ENCODE data around the gene MPDZ. TPM values are rescaled to one million over a fixed set of nuclear protein-coding genes. Genes with fewer than 3 reads are reported as not detected.

Gene MPDZ, protein sequence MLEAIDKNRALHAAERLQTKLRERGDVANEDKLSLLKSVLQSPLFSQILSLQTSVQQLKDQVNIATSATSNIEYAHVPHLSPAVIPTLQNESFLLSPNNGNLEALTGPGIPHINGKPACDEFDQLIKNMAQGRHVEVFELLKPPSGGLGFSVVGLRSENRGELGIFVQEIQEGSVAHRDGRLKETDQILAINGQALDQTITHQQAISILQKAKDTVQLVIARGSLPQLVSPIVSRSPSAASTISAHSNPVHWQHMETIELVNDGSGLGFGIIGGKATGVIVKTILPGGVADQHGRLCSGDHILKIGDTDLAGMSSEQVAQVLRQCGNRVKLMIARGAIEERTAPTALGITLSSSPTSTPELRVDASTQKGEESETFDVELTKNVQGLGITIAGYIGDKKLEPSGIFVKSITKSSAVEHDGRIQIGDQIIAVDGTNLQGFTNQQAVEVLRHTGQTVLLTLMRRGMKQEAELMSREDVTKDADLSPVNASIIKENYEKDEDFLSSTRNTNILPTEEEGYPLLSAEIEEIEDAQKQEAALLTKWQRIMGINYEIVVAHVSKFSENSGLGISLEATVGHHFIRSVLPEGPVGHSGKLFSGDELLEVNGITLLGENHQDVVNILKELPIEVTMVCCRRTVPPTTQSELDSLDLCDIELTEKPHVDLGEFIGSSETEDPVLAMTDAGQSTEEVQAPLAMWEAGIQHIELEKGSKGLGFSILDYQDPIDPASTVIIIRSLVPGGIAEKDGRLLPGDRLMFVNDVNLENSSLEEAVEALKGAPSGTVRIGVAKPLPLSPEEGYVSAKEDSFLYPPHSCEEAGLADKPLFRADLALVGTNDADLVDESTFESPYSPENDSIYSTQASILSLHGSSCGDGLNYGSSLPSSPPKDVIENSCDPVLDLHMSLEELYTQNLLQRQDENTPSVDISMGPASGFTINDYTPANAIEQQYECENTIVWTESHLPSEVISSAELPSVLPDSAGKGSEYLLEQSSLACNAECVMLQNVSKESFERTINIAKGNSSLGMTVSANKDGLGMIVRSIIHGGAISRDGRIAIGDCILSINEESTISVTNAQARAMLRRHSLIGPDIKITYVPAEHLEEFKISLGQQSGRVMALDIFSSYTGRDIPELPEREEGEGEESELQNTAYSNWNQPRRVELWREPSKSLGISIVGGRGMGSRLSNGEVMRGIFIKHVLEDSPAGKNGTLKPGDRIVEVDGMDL (N-terminal part only)
- total RNA-seq: 2.2 TPM

DNA sequence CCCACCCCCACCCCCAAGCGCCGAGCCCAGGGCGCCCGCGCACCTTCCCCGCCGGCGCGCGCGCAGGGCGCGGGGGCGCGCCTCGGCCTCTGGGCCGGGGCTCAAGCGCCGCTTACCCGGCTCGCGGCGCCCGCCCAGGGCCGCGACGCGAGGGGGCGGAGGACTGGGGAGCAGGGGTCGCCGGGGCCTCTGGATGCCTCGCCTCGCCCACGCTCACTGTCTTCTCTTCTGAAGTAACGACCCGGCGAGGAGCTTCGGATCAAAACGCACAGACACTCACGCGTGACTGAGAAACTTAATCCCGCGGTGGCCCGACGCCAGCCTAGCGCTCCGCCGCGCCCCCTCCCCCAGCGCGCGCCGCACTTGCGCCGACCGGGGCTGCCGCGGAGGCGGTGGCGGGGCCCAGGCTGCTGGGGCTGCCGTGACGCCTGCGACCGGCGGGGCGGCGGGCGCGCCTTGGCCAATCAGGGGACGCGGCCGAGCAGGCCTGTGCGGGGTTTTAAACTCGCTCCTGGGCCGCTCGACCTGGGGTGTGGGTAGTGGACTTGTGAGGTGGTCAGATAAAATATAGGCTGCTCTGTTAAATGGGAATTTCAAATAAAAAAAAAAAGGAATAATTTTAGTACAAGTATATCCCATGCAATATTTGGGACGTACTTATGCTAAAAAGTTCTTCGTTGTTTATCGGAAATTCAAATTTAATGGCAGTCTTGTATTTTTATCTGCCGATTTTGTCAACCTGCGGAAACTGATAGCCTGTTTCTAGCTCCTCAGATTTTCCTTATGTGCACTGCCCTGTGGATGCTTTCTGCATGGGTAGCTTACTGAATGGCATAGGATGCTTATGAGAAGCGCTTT lies at the start of gene MPDZ:
Gene MPDZ (minus strand): TSS at position 409 of the 858 bp plus-strand sequence. CDS start 29,377 bp downstream, outside the sequence.
- peak; percentile 48 for ATAC-seq

DNA sequence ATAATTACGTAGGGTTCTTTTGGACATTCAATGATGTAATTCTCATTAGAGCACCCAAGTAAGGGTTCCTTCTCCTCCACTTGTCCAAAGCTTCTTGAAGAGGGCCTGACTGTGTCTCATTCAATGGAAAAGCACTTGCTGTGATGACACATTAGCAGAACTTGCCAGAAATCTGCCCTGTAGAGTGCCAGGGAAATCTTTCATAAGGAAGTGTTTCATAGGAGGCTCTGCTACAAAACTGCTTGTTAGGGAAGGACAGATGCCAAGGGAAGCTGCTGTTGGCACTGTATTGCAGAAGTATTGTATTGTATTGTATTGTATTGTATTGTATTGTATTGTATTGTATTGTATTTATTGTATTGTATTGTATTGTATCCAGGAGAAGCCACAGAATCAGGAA lies 45.5 kb upstream of the MPDZ start:
- ATAC-seq: no peak

DNA sequence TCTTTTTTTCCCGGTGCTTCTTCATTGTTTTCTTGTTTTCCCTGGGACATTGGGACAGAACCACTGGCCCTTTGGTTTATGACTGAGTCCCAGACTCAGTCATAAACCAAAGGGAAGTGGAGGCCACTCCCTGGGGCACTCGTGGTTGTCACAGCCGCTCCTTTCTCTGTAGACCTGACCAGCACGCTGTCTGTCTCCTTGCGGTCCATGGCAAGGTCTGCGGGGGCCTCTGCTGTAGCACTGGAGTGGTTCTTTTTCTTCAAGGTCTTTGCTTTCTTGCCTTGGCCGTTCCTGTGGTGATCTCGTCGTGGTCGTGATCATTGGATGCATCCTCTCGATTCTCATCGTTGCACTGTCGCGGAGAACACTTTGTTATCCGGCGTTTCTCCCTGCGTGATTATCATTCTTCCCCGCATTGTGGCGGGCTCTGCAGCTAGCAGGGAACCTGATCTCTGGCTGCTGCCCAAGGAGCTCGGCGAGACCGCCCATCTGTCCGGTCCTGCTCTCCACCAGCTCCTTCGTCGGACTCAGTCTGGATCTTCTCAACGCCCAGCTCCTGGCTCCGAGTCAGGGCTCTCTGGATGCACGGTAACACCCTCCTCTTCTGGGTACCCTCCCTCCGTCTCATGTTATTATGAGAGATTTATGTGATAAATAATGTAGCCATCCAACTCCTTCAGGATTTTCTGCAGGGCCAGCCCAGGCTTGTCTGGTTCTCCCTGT lies 43.5 kb upstream of the MPDZ start:
- no peak for ATAC-seq

DNA sequence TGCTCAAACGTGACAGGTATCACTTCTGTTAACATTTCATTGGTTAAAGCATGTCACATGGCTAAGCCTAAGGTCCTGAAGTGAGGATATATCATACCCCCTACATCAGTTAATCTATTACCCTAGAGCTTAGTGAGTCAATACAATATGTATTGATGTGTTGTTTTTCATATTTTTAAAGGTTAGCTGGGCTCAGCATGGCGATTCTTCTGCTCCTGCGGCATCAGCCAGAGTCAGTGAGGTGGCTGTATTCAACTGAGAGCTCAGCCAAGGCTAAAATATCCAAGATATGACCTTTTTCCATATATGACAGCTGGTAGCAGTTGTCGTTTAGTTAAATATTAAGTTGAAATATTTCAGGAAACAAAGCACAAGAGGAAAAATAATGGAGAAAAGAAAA lies 38.5 kb upstream of the MPDZ start:
- ATAC-seq: no peak

DNA sequence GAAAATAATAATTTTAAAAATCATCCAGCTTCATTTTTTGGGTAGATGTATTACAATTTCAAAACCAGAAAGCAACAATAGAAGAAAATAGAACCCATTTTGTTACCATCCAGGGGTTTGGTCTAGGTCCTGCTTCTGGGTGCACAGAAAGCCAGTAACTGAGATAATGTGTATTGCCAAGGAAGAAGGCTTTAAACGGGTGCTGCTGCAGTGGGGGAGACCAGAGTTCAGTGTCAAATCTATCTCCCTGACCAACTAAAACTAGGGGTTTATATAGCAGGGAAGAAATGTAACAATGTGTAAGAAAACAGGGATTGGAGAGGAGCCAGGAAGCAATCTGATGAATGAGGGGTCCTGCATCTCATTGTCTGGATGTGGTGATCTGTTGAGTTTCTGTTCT lies 17.5 kb upstream of the MPDZ start:
- no peak for ATAC-seq

DNA sequence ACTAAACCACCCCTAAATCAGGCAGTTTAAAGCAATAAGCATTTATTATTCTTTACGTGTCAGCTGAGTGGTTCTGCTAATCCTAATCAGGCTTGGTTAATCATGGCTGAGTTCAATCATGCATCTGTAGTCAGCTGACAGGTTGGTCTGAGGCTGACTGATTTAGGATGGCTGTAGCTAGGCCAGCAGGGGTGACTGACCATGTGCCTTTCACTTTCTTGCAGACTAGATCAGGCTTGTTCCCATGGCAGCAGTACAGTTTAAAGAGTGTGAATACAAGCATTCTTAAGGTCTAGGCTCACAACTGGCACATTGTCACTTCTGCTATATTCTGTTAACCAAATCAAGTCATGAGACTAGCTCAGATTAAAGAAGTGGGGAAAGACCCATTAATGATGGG lies 16.1 kb upstream of the MPDZ start:
- ATAC-seq: no peak

DNA sequence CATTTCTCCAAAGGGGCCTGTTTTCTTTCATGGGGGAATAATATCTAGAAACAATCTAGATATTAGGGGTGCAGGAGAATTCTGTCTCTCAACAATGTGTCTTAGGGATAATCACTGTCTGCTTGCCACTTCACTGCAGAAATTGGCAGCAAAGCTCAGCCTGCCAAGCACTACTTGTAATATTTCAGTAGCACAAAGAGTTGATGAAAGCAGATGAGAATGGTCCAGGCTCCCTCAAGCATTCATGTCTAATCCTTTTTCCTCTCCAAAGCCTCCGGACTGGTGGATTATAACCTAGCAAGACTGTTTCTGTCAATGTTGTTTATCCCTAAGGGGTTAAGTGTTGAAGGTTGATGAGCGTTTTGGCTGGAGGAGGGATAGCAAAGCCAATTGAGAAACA lies 13.3 kb upstream of the MPDZ start:
- no peak for ATAC-seq

DNA sequence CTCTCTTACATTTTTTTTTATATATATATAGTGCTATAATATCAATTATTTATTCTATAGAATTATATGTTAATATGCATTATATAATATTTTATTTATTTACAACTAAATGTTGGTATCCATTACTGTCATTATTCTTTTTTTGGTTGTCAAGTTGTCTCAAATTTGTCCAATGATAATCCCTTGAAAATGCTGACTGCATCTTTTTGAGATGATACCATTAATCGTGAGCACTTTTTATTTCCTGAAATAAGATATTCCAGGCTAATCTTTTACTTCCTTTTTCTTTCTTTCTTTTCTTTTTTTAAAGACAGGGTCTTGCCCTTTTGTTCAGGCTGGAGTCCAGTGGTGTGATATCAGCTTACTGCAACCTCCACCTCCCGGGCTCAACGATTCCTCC lies 12.7 kb upstream of the MPDZ start:
- ATAC-seq: no peak

DNA sequence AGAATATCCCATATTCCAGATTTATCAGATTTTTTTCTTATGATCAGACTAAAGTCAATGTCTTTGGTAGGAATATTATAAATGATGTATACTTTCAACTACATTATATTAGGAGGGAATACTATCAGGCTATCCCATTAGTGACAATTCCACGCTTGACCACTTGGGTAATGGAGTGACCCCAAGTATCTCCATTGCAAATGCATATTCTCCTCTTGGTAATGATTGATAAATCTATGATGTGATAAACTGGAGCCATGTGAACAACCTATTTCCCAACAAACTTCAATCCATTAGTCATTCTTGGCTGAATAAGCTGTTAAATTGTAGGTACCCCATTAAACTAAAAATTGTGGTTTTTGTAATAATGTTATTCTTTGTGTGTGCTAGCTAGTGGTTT lies 12.2 kb upstream of the MPDZ start:
- ATAC-seq: no peak

DNA sequence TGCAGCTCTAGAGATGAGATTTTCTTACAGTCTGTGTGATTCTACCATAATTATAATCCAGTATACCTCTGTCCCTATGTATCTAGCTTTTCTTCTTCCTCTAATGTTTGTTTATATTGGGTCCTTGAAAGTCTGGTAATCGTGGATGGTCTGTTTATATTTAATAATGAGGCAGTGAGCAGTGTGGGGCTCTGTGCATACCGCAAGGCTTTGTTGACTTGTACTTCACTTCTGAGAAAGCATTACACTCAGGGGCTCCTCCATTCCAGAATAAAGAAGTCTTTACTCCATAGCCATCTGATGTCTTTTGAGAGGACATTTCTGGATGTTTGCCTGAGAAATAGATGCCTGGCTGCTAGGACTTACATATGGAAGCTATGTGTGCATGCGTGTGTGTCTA lies 4.5 kb upstream of the MPDZ start:
- ATAC-seq: no peak

DNA sequence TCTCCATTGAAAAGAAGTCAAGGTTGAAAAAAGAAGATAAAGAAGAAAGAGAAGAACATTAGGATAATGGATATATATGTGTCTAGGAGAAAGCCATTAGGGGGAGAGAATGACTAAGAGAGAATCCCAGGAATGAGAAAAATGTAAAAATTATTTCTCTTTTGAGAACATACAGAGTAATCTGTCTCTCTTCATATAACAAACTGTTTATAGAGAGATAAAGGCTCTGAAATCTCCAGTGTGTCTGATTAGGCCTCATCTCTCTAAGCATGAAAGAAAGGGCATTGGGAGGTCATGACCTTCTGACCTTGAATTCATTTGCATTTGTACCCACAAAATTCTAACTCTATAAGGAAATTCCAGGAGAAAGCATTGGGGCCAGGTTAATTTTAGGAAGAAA lies 3.5 kb upstream of the MPDZ start:
- ATAC-seq: no peak

DNA sequence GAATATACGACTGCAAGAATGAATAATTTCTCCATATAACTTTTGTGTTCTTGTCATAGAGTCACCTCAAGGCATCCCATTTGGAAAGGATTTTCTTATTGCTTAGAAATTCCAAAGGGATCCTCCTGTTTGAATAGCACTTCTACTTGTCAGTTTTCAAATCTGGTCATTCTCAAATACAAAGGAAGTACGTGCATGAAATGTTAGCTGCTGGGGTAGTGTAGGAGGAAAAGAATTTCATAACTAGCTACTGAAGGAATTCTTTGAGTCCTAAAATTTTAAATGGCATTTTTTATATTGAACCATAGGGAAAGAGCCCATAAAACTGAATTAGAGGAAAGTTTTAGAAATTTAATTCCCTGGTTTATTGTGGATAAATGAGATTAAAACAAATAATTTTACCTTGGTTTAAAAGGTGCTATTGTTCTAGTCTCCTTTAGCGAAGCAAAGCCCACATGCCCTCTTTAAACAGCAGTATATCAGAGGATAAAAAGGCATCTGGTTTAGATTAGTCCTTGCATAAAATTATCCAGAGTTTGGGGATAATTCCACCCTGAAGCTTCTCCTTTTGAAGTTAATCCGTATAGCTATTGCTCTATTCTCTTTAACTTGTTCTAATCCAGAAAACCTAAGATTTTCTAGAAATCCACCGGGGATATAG lies 2.0 kb upstream of the MPDZ start:
- ATAC-seq: no peak

DNA sequence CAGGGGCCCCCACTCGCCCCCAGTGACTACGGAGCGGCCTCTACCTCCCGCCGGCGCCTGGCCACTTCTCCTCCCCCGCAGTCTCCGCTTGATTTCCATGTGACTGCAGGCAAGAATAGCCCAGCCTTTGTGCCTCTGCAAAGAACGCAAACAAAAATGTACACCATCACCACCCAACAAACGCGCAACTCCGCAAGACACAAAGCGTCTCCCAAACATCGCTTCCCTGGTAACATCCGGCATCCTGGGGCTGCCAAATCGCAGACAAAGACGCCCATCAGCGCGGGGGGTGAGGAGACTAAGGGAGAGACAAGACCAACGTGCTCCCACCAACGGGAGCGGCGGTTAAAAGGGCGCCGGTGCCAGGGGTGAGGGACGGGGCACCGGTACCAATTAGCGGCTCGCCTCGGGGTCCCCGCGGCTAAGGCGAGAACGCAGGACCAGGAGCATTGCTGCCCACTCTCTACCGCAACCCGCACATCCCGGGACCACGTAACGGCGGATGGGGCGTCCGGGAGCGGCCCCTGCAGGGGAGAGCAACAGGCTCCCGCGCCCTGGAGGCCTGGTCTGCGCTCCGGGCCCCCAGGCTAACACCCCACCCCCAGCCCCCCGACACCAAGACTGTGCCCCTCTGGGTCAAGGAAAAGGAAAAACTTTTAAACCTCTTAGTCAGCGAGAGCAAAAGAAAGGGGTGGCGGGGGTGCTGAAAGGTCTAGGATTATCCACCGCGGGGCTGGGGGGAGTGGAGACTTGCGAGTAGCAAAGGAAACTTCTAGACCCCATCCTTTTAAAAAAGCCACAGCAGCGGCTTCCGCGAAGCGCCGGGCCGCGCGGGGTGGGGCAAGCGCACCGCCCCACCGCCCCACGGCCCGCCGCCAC lies 885 bp downstream of the MPDZ start:
- peak; percentile 31 for ATAC-seq

DNA sequence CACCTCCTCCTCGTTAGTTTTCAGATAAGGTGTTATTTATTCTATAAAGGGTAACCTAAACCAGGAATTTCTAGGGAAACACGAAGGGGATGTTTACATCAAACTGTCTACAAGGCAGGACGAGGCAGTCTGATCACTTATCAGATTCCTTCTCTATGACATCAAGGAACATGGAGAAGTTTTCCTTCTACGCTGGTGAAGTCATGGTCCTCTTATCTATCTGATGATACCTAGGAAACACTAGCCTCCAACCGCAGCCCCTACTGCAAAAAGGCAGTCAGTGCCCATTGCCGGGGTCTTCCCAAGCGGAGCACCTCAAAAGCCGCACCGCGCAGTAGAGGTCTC lies 1.5 kb downstream of the MPDZ start:
- ATAC-seq: no peak

DNA sequence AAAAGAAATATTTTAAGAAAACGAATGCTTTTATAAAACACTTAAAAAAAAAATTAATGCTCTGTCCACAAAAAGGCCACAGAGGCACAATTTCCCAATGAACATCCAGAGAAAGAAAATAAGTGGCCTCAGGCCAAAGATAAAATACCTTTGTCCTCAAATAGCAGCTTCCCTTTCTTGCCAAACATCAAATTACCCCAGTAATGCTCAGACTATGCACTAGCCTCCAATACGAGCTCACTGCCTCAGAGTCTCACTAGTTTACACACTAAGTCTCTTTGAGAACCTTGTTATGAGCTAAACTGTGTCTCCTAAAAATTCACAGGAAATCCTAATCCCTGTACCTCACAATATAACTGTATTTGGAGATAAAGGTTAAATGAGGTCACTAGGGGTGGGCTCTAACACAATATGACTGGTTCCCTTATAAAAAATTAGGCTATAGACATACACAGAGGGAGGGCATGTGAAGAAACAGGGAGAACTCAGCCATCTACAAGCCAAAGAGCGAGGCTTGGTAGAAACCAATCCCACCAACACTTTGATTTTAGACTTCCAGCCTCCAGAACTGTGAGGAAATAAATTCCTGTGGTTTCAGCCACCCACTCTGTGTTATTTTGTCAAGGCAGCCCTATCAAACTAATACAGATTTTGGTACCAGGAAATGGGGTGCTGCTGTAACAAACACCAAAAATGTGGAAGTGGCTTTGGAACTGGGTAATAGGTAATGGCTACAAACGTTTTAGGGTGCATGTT lies 4.4 kb downstream of the MPDZ start:
- ATAC-seq: no peak

DNA sequence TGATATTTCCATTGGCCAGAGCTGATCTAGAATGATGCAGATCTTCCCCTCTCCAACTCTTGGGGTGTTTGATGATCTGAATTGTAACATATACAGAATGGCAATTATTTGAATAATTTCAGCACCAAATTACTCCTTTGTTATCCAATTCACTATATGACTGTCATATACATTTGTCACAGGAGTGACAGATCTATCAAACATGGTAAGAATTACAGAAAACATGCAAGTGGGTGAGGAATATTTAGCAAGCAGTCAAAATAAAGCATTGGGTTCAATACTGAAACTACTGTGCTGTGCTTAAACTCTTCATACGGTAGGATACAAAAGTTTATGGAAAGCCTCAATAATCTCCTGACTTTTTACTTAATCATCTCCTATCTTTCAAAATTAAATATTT lies 8.8 kb downstream of the MPDZ start:
- no peak for ATAC-seq

DNA sequence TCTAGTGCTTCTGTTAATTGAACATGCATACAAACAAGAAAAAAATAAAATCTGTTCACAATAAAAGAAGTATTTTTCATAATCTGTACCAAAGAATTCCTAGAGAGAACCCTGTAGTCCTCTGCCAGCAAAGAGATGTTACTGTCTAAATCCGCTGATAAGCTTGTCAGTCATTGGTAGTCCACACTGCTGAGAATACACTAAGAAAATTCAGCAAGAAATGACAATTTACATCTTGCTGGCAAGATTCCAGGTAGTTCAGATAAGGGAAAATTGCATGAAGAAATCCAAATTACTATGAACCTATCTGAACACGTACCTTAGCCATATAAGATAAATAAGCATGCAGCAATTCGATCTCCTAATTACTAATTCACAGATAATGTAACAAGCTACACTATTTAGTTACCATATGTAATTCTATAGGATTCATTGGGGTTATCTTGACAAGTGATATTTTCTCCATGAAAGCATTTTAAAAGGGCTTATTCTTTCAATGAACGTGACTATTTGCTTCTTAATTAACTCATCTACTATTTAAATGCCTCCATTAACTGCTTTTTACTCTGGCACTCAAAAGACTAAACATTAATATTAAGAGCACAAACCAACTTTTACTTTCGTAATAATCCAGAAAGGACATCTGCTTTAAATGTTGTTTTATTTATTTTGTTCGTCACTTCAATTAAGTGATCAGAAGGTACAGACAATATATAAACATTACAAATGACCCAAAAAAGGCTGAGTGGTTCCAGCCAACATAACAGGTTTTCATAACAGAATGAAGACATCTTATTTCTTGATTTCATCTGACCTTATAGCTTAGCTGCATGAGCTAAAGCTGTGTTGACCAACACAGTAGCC lies 9.7 kb downstream of the MPDZ start:
- no peak for ATAC-seq

DNA sequence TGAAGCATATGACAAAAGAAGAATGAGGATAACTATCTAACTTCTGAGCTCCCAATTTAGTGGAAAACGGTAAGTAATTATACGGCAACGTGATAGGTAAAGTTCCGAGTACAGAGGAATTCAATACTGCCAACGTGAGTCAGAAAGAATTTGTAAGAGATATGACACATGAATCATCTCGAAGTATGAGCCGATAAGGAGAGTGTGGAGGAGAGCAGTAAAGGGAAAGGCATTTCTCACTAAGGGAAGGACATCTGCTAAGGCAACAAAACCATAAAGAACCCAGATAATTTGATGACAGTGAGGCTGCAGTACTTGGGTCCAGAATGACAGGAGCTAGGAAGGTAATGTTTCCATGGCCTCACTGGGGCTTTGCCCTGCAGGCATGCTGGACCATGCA lies 11.0 kb downstream of the MPDZ start:
- no peak for ATAC-seq

All from esophagus mucosa (tissue), 1 donor.